SW 1271 (cell line): Measurements from ENCODE around the gene PNPLA2.
A peak's percentile ranks its signal among the peaks of the same experiment; 100 is the strongest.

Experiments used
- DNase-seq, 2 experiments: peaks; one replicate each; lab custom pipeline; 2025; lab: John Stamatoyannopoulos, UW

PNPLA2 gene

DNA sequence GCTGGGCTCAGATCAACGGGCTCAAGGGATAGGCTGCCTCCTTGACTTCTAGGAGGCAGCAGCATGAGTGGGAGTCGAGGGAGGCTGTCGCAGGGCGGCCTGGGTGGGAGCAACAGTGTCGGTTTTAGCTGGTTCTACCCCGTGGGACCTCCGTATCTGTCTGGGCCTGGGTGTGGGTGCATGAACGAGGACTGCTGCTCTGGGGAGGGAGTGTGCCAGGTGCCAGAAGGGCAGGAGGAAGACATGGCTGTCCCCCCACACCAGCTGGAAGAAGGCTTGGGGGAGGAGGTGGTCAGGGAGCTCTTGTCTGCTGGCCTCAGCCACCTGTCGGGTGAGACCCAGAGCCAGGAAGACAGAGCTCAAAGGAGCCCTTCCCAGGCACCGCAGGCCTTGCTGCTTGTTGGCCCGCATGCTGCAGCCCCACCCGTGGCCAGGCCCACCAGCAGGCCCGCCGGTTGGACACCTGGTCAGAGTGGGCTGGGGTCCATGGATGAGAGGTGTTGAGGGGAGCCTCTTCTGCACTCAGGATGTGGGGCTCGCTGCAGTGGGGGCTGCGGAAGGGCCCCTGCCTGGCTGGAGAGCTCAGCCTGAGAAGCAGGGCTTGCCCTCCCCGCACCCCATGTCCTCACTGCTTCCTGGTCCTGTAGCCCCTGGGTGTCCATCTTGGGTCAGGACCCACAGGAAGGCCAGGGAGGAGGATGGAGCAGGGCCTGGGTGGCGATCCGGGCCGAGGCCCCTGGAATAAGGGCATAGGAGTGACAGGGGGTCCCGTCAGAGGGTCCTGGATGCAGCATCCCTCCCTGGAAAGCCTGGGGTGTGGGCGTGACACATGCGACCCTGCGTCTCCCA lies 32.3 kb upstream of the PNPLA2 start:
- DNase-seq = no peak

DNA sequence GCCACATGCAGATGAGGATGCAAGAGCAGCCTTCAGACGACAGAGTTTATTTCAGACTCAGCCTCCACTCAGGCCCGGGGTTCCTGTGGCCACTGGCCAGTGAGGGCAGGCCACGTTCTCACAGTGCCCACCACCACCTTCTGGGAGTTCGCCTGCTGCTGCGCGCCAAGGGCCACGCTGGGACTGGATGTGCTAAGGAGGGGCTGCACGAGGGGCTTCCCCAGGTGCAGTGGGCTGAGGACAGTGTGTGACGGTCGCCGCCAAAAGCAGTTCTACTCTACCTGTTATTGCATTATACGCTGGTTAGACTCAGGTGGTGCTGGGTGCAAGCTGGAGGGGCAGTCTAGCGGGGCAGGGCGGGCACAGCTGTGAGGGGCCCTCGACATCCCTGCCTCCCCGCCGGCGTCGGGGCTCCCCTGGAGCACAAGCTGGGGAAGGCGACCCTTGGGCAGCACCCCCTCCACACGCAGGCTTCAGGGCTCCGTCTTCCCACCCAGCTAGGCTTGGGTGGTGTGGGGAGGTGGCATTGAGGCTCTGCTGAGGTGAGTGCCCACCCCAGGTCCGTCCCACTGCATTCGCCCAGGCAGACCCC lies 31.5 kb upstream of the PNPLA2 start:
- DNase-seq = no peak

DNA sequence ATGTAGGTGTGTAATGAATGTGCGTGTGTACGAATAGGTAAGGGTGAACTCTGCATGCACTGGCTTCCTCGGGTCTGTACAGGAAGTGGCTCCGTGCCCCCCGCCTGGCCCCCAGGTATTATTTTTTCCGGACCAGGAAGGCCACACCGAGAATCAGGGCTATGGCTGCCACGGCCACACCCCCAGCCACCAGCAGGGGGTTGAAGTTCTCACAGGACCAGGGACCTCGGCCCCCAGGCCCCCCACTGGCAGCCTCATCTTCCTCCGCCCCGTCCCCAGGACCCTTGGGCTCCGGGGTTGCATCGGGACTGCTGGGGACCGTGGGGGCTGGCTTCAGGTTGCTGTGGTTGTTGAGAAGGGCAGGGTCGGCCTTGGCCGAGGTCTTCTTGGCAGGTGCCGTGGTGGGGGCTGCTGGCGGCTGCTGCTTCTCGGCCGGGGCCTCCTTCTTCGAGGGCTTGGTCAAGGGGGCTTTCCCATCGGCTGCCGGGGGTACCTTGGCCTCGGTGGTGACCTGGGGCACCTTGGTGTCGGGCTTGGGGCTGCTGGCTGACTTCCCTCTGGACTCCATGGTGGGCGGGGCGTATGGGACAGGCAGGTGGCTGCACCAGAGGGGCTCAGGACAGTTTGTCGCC lies 30.6 kb upstream of the PNPLA2 start:
- DNase-seq = no peak

DNA sequence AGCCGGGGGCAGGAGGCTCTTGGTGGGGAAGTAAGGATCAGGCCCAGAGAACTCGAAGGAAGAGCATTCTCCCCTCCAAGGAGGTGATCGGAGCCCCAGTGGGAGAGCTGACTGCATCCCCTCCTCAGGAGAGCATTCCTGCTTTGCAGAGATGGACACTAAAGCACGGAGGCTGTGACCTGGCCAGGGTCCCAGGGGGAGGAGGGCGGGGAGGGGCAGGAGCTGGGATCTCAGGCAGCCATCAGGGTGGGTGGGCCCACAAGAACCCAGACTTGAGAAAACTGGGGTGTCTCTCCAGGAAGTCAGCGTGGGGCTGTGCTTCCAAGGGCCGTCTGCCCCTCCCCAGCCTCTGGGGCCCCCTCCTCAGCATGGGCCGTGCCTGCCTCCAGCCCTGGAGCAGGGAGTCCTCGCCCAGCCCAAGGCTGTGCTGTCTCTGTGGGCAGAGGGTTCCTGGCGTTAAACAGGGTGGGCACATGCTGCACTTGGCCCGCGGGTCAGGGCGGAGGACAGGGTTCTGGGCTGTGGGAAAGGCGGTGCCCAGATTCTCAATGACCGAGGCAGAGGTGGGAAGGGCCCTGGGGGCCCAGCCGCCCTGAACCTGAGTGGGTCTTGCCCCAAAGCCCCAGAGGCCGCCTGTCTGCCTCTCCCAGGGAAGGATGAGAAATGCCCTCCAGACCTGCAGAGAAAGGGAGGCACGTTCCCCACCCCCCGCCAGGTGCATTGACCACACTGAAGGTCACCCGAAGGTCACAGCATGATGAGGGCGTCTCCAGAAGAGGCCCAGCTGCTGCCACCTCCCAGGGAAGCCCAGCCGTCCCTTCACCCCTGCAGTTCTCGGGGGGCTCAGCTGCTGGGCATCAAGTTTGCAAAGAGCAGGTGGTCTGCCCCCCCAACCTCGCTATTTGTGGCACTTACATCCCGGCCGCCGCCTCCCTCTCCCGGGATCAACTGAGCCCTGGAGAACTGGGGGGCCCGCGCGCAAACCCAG lies 29.5 kb upstream of the PNPLA2 start:
- DNase-seq = no peak

DNA sequence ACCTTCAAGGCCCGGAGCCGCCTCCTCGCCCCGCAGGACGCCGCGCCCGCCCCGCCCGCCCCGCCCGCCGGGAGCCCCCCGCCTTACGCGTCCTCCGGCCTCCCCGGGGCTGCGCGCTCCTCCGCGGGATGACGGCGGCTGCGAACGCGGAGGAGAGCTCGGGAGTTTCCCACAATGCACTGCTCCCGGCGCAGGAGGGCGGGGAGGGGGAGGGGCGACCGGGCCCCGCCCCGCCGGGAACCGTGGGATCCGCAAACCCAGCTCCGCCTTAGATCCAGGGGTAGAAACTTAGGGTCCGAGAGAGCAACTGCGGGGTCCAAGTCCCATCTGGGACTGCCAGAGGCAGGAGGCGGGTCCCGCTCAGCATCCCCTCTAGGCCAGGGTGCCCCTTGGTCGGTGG lies 28.8 kb upstream of the PNPLA2 start, which contains the start of gene CEND1:
Gene CEND1 (minus strand): TSS at position 148 of the 400 bp plus-strand sequence. CDS start 1,514 bp downstream, outside the sequence.
- peak in 1 of 2 experiments; percentile 14 for DNase-seq

DNA sequence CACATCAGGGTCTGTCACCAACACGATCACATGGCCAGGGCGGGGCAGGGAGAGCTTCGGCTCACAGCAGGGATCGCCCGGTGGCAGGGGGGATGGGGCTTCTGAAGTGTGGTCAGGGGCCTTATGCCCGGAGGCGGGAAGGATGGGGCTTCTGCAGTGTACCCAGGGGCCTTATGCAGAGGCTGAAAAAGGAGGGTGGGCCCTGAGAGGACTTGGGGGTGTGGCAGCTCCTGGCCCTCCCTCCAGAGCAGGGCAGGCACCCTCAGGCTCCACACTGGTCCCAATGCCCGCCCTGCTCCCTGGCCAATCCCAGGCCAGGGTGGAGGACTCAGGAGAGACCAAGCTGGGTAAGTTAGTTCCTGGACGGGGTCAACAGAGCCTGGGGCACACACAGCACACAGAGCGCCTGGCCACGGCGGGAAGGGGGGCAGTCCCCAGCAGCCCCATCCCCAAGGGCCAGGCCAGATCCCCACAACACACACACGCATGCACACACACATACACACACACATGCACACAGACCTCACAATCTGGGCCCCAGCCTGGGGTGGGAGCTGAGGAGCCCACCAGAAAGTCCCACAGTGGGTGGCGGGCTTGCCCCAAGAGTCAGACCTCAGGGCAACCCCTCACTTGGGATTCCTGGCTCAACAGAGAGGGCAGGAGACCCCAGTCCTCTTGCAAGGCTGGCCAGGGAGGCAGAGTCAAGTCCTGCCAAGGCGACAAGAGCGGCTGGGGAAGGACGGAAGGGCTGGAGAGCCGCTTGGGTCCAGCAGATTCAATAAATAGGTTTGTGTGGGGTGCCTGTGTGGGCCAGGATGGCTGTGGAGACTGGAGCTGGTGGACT lies 27.8 kb upstream of the PNPLA2 start:
- DNase-seq = peak; percentile 42 to 70

DNA sequence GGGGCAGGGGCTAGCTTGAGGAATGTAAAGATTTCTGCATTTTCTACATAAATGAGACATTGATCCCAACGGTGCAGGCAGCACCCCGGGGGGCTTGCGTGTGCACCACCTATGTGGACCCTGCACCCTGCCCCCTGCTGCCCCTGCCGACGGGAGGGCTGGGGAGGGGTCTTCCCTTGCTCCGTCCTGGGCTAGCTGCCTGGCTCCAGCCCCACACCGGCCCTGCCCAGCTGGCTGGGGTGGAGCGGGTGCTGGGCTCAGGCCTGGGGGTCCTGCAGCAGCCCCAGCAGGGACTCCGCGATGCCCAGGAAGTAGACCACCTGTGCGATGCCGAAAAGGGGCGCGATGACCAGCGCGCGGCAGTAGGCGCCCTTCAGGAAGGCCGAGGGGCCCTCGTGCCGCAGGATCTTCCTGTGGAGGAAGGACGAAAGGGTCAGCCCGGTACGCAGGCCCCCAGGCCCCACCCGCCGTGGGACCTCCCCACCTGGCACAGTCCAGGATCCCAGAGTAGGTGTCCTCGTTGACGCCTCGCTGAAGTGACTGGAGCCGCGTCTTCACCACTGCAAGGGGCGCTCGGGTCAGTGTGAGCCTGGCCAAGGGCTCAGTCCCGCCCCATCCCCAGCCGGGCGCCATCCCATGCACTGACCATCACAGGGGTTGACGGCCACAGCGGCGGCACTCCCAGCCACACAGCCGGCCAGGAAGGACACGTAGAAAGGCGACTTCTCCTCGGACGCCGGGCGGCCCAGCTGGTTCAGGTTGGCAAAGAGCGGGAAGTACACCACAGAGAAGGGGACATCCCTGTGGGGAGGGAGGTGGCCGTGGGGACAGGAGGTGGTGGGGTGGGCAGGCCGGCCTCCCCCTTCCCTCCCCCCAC lies 26.8 kb upstream of the PNPLA2 start:
- DNase-seq = no peak

DNA sequence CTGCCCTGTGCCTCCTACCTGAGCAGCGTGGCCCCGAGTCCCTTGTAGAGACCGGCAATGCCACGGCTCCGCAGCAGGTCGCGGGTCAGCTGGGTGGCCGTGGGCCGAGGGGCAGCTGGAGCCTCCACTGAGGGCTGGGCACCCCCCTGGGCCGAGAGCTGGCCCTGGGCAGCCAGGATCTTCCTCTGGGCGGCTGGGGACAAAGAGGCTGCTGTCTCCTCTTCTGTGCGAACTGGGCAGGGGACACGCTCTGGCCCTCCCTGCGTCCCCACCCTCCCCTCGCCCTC lies 26.2 kb upstream of the PNPLA2 start:
- no peak for DNase-seq

DNA sequence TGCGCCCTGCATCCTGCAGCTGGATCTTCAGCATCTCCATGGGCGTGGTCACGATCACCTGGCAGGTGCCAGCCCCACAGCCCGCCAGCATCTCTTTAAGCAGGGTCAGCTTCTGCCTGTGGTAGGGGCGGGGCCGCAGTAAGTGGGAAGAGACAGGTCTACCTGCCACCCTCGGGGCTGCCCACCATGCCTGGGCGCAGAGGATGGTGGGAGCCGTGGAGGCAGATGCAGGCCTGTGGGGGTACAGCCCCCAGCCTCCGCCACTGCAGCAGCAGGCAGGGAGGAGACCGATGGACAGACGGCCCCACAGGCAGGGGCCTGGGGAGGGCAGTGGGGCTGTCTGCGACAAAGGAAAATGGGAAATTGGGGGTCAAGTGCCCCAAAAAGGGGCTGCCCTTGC lies 25.8 kb upstream of the PNPLA2 start:
- DNase-seq = no peak

DNA sequence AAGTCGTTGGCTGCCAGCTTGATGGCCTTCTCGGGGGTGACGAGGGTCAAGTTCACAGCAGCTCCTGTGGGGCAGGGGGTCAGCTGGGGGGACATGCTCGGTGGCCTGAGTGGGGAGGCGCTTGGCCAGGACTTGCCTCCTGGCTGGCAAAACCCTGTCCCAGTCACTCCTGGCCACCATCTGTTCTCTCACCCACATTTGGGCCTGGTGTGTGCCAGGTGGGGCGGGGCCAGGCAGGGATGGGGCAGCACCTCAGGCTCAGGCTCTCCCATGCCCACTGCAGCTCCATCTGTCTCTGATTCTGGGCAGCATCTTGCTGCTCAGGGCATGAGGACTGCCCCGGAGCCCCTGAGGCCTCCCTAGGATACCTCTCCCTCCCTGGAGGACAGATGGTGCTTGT lies 25.2 kb upstream of the PNPLA2 start:
- DNase-seq = no peak

DNA sequence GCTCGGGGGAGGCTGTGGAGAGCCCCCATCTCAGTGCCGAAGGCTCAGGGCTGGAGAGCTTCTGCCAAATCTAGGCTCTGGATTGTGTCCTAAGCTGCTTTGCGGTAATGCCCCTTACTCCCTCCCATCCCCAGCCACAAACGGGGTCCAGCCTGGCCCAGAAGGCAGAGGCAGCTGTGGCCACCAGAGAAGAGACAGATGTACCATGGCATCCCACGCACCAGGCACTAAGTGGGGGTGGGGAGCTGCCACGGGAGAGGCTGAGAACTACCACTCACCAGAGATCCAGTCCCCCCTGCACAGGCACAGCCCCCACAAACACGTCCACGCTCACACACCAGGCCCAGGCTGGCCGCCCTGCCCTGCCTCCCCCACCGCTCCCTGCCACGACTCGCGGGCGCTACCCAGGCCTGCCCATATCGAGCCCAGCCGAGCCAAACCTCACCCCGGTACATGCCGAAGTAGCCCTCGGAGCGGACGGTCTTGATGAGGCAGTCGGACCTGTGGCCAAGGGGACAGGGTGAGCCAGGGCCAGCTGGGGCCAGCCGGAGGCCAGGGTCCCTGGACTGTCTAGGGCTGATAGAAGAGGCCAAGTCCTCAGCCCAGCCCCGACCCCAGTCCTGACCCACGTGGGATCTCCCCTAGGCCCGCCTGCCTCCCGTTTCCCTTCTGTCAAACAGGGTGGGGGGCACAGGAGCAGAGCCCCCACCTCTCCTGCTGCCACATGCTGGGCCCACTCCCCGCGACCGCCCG lies 24.5 kb upstream of the PNPLA2 start:
- DNase-seq = no peak

DNA sequence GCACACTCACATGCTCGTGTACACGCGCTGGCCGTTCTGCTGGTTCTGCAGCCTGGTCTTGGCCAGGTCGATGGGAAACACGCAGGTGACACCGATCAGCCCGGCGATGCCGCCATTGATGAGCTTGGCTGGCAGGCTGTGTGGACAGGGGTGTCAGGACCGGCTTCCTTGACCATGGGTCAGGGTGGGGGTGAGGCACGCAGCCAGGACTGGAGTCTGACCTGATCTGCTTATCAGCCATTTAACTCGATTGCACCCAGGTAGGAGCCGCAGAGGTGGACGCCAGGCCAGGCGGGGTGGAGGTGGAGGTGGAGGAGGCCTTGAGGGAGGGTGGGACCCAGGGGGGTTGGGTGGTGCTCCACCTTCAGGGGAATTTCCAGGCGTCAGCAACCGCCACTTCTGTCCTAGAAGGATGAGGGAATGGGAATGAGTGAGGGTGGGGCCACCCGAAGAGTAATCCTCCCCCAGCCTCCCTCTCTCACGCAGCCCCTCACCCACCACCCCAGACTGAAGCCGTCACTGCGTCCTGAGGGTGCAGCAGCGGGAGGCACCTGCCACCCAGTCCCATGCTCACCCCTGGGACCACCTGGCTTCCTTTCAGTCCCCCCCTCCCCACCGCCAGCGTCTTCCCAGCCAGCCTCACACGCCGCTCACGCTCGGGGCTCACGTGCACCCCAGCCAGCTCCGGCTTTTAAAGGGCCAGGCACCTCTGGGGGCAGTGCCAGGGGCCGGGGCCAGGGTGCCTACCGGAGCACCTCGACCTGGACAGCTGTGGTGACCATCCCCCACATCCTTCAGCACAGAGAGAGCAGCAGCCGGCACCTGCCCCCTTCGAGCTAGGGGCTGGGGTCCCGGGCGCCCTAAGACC lies 23.7 kb upstream of the PNPLA2 start:
- no peak for DNase-seq

DNA sequence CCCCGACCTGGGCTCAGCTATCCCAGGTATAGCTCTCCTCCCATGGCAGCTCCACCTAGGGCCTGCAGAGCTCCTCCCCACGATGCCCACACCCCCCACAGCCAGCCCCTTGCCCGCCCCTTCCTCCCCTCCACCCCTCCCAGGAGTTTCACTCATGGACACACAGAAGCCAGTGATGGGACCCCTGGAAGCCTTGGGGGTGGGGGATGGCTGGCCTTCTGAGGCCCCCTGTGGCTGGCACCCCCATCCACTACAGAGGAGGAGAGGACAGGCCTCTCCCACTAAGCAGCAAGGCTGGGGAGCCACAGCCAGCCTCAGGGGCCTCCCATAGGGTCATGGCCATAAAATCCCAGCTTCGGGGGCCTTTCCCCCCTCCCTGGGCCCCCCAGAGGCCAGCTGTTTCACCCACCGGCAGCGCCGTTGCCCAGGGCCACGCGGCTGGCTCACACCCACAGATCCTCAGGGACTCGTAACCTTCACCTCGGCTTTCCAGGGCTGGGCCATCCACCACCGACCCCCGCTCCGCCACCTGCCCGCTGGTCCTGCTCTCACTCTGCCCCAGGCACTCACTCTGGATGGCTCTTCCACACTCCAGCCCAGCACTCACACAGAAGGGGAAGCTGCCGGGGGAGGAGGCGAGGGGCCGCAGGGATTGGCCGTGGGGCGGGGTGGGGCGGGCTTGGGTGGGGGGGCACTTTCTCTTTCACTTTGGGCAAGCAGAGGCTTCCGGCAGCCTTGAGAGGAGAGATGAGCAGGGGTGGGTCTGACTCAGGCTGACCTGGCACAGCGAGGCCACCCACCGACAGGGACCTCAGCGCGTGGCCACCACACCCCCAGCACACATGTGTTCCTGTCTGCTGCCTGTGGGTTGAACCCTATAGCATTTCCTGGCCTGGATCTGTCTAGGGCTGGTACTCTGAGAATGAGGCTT lies 22.8 kb upstream of the PNPLA2 start:
- peak; percentile 68 to 72 for DNase-seq

DNA sequence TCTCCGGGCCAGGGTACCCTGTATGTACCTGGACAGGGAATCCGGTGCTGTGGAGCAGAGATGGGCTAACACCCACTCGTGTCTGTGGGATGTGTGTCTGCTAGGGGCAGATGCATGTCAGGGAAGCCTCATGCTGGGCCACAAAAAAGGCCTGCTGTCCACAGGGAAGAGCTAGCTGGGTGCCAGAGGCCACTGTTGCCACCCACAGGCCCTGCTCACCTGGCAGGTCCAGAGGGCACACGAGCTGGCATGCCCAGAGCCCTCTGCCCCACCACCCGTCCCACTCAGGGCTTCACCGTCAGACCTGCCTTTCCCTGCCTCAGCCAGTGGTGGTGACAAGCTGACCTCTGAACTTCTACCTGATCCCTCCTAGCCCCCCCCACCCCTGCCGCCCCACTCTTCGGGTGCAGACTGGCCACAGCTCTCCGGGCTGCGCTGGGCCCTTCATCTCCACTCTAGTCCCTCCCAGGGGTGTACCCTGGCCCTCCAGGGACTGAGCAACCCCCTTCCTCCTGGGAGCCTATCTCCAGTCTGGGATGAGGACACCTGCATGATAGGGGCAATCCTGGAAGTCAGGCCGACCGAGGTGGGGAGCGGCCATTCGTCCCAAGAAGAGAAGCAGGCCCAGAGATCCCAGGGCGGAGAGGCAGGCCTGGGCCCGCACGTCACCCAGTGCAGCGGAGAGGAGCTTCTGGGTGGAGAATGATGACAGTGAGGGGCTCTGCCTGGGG lies 22.0 kb upstream of the PNPLA2 start:
- no peak for DNase-seq

DNA sequence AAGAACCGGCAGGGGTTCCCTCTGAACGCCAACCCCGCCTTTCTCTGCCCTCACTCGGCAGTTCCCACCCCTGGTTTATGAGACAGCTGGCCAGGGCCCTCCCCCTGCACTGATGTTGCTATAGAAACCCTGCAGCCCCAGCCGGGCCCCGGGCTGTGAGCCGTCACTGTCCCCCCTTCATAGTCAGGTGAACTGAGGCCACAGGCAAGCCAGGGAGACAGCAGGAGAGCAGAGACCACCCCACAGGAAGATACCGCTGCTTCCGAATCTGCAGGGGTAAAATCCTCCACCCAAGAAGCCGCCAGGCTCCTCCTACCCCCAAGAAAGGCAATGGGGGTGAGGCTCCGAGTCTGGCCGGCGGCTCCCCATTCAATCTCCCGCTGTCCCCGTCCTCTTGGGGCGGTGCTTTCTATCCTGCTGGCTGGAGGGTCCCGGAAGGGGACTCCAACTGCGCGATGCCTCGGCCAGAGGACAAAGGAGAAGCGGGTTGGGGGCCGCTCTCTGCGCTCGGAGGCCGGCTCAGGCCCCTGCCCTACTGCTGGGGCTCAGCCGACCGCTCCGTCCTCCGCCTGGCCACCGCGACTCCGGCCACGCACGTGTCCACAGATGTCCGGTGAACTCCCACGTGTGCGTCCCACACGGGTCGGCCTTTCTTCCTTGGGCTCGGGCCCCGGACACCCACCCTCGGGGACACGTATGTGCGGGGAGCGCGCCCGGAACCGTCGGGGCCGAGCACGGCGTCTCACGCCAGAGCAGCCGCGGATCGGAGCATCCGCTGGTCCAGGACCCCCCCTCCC lies 21.2 kb upstream of the PNPLA2 start:
- DNase-seq = peak; percentile 48 to 74
